CD4-positive, alpha-beta T cell treated with Interleukin-12 subunit alpha and Interleukin-12 subunit beta, for 1 hour (primary cell): ENCODE results near the gene DIS3L2.
A peak's percentile ranks its signal among the peaks of the same experiment; 100 is the strongest.
"Not testable (repeated sequence)": the region's sequence is repeated elsewhere in the genome, so short reads cannot be mapped to it uniquely, and the experiment has no call there.

Experiments
- DNase-seq: peaks from one replicate; pipeline ENCODE4 v3.0.0-alpha.2; 2020

The DIS3L2 gene

GRCh38 chr2:232126301-232127099 lies 165.0 kb downstream of the DIS3L2 start:
- no peak for DNase-seq

DNA sequence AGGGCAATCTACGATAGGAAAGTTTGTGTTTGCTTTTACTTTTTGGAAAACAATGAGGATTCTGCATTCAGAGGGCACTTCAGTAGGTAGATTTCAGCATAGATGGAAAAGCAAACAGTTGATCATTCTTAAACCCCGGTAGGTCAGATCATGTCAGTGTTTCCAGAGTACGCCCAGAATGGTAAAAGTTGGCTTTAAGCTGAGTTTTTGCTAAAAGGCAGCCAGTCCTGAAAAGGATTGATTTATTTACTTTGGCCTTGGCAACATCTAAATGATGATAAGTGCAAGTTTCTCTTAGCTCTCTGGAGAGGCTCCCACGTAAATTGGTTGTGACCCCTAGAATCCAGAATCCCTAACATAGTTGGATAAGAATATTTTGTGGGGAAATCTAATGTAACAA lies 168.0 kb downstream of the DIS3L2 start:
- DNase-seq = no peak

DNA sequence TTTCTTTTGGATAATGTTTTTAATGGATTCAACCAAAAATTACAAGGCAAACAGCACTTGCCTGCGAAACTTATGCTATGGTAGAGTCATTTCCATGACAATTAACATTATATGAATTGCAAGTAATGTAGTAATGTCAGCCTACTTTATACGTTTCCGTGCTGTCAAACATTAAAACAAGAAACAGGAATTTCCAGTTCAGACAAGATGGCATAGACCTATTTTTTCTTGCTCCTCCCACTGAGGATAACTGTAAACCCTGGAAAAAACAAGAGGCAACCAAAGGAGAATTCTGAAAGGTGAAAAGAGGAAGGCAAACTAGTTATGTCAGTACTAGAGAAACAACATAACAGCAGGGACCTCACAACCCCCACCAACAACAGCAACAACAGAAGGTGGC lies 170.7 kb downstream of the DIS3L2 start:
- no peak for DNase-seq

DNA sequence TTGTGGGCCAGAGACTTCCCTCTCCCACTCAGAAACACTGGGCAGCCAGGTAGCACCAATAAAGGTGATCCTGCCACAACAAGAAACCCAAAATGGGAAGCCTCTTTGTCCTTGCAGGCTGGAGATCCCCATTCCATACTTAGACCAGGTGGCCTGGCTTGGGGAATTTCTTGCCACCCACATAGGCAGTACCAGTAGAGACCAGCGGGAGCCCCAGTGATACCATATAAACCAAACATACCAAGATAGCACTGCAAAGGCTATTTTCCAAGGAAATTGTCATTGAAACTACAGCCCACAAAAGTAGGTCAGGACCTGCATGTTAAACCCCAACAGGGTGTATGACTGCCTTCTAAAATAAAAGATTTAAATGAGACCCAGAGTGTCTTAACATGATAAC lies 171.6 kb downstream of the DIS3L2 start:
- DNase-seq = no peak

DNA sequence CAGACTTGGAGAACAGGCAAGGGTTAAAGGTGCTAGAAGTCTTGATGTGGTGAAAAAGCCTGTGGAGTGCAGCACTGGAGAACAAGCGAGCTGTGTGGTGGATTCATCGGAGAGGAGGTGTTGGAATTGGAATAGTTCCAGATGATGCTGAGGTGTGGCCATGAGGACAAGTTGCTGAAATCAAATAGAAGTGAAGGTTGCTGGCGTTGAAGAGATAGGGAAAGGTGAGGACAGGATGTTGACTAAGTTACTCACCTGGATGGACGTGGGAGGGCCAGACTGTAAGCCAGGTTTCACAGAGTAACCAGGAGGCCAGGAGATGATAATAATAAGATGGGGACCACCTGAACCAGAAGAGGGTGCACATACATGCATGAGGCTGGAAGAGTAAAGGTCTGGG lies 173.4 kb downstream of the DIS3L2 start:
- no peak for DNase-seq

GRCh38 chr2:232137356-232138147 lies 176.0 kb downstream of the DIS3L2 start:
- no peak for DNase-seq

- no peak for DNase-seq
Measured at GRCh38 chr2:232138441-232138840, 176.9 kb downstream of the DIS3L2 start.

- no peak for DNase-seq
Measured at GRCh38 chr2:232139171-232139594, 177.7 kb downstream of the DIS3L2 start.

- DNase-seq = no peak
Measured at GRCh38 chr2:232139786-232140562, 178.5 kb downstream of the DIS3L2 start.

GRCh38 chr2:232141591-232141990 lies 180.1 kb downstream of the DIS3L2 start:
- no peak for DNase-seq

GRCh38 chr2:232142049-232142448 lies 180.5 kb downstream of the DIS3L2 start:
- peak; percentile 20 for DNase-seq

DNA sequence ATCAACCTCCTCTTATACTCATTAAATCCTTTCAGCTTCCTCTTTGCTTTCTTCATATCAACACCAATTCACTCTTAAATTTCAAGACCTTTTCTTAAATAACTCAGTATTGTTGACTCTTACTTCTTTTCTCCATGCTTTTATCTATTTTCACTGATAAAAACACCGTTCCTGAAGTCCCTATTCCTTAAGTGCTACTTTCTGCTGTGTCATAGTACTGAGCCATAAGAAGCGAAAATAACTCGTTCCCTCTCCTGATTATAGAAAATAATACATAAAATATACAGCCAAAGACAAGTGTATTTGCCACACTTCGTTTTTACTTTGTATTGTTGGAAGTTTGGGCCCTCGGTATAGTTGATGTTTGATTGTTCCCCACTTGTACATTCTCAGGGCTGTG lies 181.0 kb downstream of the DIS3L2 start:
- no peak for DNase-seq

DNA sequence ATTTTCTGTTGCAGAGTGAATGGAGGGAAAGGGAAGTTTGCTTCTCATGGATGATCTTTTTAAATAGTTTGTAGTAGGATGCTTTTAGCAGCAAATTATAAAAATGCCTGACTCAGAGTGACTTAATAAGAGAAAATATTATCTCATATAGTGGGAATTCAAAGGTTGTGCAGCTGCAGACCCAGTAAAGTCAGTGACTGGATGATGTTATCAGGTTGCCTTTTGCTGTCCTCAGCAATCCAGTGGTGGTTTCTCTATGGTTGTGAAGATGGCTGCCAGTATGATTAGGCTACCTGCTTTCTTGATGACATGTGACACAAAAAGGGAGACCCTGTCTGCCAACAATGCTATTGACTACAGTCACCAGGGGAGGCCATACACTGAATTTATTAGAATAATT lies 184.8 kb downstream of the DIS3L2 start:
- DNase-seq = no peak

DNA sequence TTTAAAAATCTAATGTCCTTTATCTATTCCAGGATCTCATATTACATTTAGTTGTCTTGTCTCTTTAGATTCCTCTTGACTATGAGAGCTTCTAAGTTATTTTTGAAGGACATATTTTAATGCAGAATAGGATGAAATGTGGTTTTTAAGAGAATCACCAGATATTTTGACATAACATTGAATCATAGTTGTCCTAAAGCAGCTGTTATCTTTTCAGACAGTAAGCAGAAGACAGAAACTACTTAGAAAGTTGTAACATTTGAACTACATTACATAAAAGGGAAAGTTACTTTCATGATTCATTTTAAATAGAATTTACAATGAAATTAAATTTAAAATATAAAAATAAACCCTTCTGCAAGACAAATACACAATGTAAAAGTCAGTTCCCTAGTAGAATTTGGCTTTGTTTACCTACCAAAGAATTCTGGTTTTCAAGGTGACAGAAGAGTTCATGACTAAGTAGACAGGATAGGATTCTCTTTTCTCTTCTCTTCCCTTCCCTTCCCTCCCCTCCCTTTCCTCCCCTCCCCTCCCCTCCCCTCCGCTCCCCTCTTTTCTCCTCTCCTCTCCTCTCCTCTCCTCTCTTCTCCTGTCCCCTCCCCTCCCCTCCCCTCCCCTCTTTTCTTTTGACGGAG lies 186.0 kb downstream of the DIS3L2 start:
- DNase-seq = no peak

GRCh38 chr2:232162187-232162586 lies 200.7 kb downstream of the DIS3L2 start:
- no peak for DNase-seq

GRCh38 chr2:232170396-232170795 lies 208.9 kb downstream of the DIS3L2 start:
- no peak for DNase-seq

DNA sequence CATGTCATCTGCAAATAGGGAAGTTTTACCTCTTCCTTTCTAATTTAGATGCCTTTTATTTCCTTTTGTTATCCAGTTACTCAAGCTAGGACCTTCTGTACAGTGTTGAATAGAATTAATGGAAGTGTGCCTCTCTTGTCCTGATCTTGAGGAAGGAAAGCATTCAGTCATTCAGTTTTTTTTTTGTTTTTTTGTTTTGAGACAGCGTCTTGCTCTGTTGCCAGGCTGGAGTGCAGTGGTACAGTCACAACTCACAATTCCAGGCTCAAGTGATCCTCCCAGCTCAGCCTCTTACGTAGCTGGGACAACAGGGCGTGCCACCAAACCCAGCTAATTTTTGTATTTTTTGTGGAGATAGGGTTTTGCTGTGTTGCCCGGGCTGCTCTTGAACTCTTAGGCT lies 213.1 kb downstream of the DIS3L2 start:
- DNase-seq = no peak

GRCh38 chr2:232176587-232176986 lies 215.1 kb downstream of the DIS3L2 start:
- not testable (repeated sequence) for DNase-seq

- no peak for DNase-seq
Measured at GRCh38 chr2:232183279-232183678, 221.8 kb downstream of the DIS3L2 start.

DNA sequence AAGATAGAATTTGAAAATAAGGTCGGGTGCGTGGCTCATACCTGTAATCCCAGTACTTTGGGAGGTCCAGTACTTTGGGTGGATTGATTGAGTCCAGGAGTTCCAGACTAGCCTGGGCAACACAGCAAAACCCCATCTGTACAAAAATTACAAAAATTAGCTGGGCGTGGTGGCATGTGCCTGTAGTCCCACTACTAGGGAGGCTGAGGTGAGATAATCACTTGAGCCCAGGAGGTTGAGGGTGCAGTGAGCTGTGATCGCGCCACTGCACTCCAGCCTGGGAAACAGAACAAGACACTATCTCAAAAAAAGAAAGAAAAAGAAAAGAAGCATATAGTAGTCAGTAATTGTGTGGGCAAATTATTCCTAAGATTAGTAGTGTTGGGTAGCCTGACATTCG lies 222.8 kb downstream of the DIS3L2 start:
- DNase-seq = no peak

- DNase-seq = no peak
Measured at GRCh38 chr2:232190796-232191195, 229.3 kb downstream of the DIS3L2 start.

DNA sequence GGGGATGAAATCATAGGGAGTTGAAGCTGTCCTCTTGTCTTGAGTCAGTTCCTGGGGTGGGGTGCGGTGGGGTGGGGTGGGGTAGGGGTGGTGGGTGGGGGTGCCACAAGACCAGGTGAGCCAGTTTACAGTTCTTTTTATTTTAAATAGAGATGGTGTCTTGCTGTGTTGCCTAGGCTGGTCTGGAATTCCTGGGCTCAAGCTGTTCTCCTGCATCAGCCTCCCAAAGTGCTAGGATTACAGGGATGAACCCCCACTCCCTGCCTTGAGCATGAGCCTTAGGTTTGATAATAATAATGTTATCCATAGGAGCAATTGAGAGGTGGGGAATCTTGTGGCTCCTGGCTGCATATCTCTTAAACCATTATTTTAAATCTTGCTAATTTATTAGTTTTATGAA lies 234.0 kb downstream of the DIS3L2 start:
- DNase-seq = no peak

GRCh38 chr2:232196802-232197201 lies 235.3 kb downstream of the DIS3L2 start:
- DNase-seq = no peak
